HepG2 (cell line): ENCODE data around the gene NKD2. TPM values are rescaled to one million over a fixed set of nuclear protein-coding genes. Genes with fewer than 3 reads are reported as not detected.

ENCODE experiments used
- ATAC-seq: fragments of 200-7000 bp; cut with Tn5 transposase; 3 replicates; pipeline ENCODE4 v1.9.1; 2020; ENCODE audit warnings: mild to moderate bottlenecking, moderate library complexity
- BruUV-seq: library from RNA; stranded (reverse); fragments of 400-500 nt; replicated peaks from 2 replicates; lab custom pipeline; 2021; lab: Mats Ljungman, UMichigan
- CTCF ChIA-PET: fragments of 300-600 bp; formaldehyde crosslinking; extraction: SDS; loops from one replicate; lab custom pipeline; 2021; ENCODE audit warnings: low total read pairs, inconsistent platforms, low intra/inter-chr PET ratio; lab: Yijun Ruan, JAX
- POLR2A ChIA-PET: fragments of 350-600 bp; sonication (Branson Sonifier 250); formaldehyde crosslinking; loops from one replicate; lab custom pipeline; 2020; ENCODE audit warnings: antibody characterized with exemption, inconsistent platforms; lab: Yijun Ruan, JAX
- DNase-seq: peaks from one replicate; pipeline ENCODE4 v3.0.0-alpha.2; 2015; ENCODE audit warnings: low spot score
- FAIRE-seq: peaks from 3 replicates; lab custom pipeline; 2011; peaks lifted over from hg19 to GRCh38; lab: Jason Lieb, UNC
- H2AFZ ChIP-seq: one replicate; pipeline ENCODE4 v1.6.1; 2011; ENCODE audit warnings: low read length, inconsistent platforms
- H3K27ac ChIP-seq: fragments of 300-600 bp; 3 replicates; pipeline ENCODE4 v1.8.0; 2011; ENCODE audit warnings: mixed run types, mild to moderate bottlenecking, mixed read lengths, low read length, inconsistent platforms; ENCODE audit not compliant: insufficient read depth; ENCODE audit errors: extremely low read length
- H3K27me3 ChIP-seq, 2 experiments: fragments of 200-600 bp in 1 of 2; 2 replicates in 1 of 2; 3 replicates in 1 of 2; pipeline versions ENCODE4 v1.6.0 to v1.8.0; 2011; ENCODE audit warnings: low read length in 2 of 2, mild to moderate bottlenecking in 2 of 2, moderate library complexity in 2 of 2, inconsistent platforms in 1 of 2; ENCODE audit not compliant: insufficient read depth in 2 of 2, control insufficient read depth in 1 of 2
- H3K36me3 ChIP-seq, 2 experiments: fragments of 200-600 bp in 1 of 2; replicated peaks in 1 of 2; 2 replicates in 1 of 2; 3 replicates in 1 of 2; pipeline versions ENCODE4 v1.5.1 to v1.8.0; 2011; ENCODE audit warnings: low read length in 2 of 2, inconsistent platforms in 1 of 2; ENCODE audit not compliant: insufficient read depth in 2 of 2, control insufficient read depth in 1 of 2
- H3K4me1 ChIP-seq: 2 replicates; pipeline ENCODE4 v1.5.1; 2012; ENCODE audit warnings: low read length, inconsistent platforms; ENCODE audit not compliant: insufficient read depth
- H3K4me2 ChIP-seq: 2 replicates; pipeline ENCODE4 v1.6.0; 2011; ENCODE audit warnings: low read depth, low read length, inconsistent platforms
- H3K4me3 ChIP-seq, 3 experiments: fragments of 200-600 bp in 1 of 3; sonication (generic), shearing (Covaris generic) in 1 of 3; replicated peaks in 1 of 3; 2 replicates each; pipeline ENCODE4 v1.5.1; 2011 to 2016; ENCODE audit warnings: low read length in 3 of 3, inconsistent platforms in 2 of 3, low read depth in 2 of 3, mild to moderate bottlenecking in 2 of 3, control low read depth in 1 of 3, mixed read lengths in 1 of 3; ENCODE audit not compliant: insufficient read depth in 1 of 3
- H3K79me2 ChIP-seq: one replicate; pipeline ENCODE4 v1.6.1; 2011; ENCODE audit warnings: low read length, inconsistent platforms; ENCODE audit not compliant: insufficient read depth
- H3K9ac ChIP-seq: 2 replicates; pipeline ENCODE4 v1.6.0; 2011; ENCODE audit warnings: mild to moderate bottlenecking, low read depth, low read length, inconsistent platforms; ENCODE audit not compliant: insufficient read depth
- H3K9me3 ChIP-seq: 2 replicates; pipeline ENCODE4 v1.5.1; 2012; ENCODE audit warnings: mild to moderate bottlenecking, low read length
- H4K20me1 ChIP-seq: 2 replicates; pipeline ENCODE4 v1.6.0; 2011; ENCODE audit warnings: inconsistent platforms, mild to moderate bottlenecking, low read length, moderate library complexity; ENCODE audit not compliant: insufficient read depth
- DDIT3 ChIP-seq: sonication (generic); formaldehyde crosslinking; IDR thresholded peaks from 2 replicates; pipeline ENCODE4 v1.4.0; 2020; ENCODE audit warnings: mild to moderate bottlenecking, missing genetic modification reagents
- MAFF ChIP-seq: IDR thresholded peaks from 2 replicates; pipeline ENCODE4 v1.6.1; 2011; ENCODE audit warnings: low read depth, low read length, improper control_type of control experiment
- MTA1 ChIP-seq: sonication (generic); formaldehyde crosslinking; IDR thresholded peaks from 2 replicates; pipeline ENCODE4 v1.4.0; 2020; ENCODE audit warnings: missing genetic modification reagents, mild to moderate bottlenecking, borderline replicate concordance
- MTERF4 ChIP-seq: sonication (generic); formaldehyde crosslinking; IDR thresholded peaks from 2 replicates; pipeline ENCODE4 v1.8.0; 2023; ENCODE audit warnings: mild to moderate bottlenecking, missing genetic modification reagents
- PHF5A ChIP-seq: IDR thresholded peaks from one replicate; pipeline ENCODE4 v1.6.1; 2018; ENCODE audit warnings: low read depth, missing genetic modification reagents; ENCODE audit not compliant: unreplicated experiment
- ZBTB37 ChIP-seq: sonication (generic); formaldehyde crosslinking; IDR thresholded peaks from 2 replicates; pipeline ENCODE4 v1.4.0; 2020; ENCODE audit warnings: mild to moderate bottlenecking, missing genetic modification reagents
- ZNF18 ChIP-seq: sonication (generic); formaldehyde crosslinking; IDR thresholded peaks from 2 replicates; pipeline ENCODE4 v1.8.0; 2022; ENCODE audit warnings: mild to moderate bottlenecking, missing genetic modification reagents; ENCODE audit not compliant: insufficient replicate concordance
- ZNF564 ChIP-seq: sonication (generic); formaldehyde crosslinking; IDR thresholded peaks from 2 replicates; pipeline ENCODE4 v1.8.1; 2023; ENCODE audit warnings: mild to moderate bottlenecking, missing genetic modification reagents
- WGBS: methylation state at CpG from one replicate; pipeline ENCODE4 v1.1.6; 2017; ENCODE audit warnings: low lambda C conversion rate; 5-methylcytosine and 5-hydroxymethylcytosine counted together
- in situ Hi-C: cut with HindIII; loops from 2 replicates; pipeline ENCODE4 v1.10.0; 2017; ENCODE audit warnings: low pct_unique_long_range_greater_than_20kb; ENCODE audit not compliant: extremely low pct_ligation_motif_present
- intact Hi-C: fragments of 100-400 bp; cut with micrococcal nuclease; formaldehyde crosslinking; loops from one replicate; pipeline ENCODE4 v1.10.0; 2022; ENCODE audit not compliant: unreplicated experiment
- polyA plus RNA-seq, 8 experiments: library from polyadenylated mRNA; depleted of rRNA in 3 of 8; stranded (reverse) in 7 of 8; unstranded in 1 of 8; fragments of >200 nt; fragmentation: Illumina TruSeq in 4 of 8; extraction: Trizol in 4 of 8; gene quantifications; 2 replicates each; pipeline versions ENCODE4 v1.2.1 to v1.2.3, GENCODE V29; 2011 to 2016; ENCODE audit warnings: low read depth in 4 of 8, missing spikeins in 1 of 8, mixed read lengths in 1 of 8; ENCODE audit not compliant: insufficient read depth in 1 of 8
- total RNA-seq, 5 experiments: library from RNA; depleted of rRNA; stranded (reverse); fragments of >200 nt; fragmentation: Illumina TruSeq; extraction: Trizol; gene quantifications; 2 replicates each; pipeline ENCODE4 v1.2.3, GENCODE V29; 2016; ENCODE audit warnings: low read depth in 1 of 5

Gene NKD2
- total and polyA plus RNA-seq, 2 of the 13 experiments (the other 11 are each of a cell fraction or from before 2014, with no cell fraction given) = 0.53 to 0.82 TPM

- intact Hi-C loops = no loop called here
- Histone ChIP-seq H3K4me2 (no peak overlapping the region), H3K9ac (no peak overlapping the region), H3K36me3 (peaks cover 21 to 61% of the 10 kb centered on the region in 2 experiments; a peak in 4 of 5 replicates), H3K9me3 (no peaks in the 10 kb centered on the region), H3K79me2 (no peaks in the 10 kb centered on the region), H3K27me3 (no peaks in the 10 kb centered on the region), H3K27ac (no peak overlapping the region), H3K4me1 (no peaks in the 10 kb centered on the region), H2AFZ (no peak overlapping the region), H4K20me1 (no peaks in the 10 kb centered on the region), H3K4me3 (no peak overlapping the region)
- no peak for FAIRE-seq
- no peak for ATAC-seq
- POLR2A ChIA-PET = no interaction called here
- WGBS = 98% methylated on average over 11 of the region's 12 CpGs
- TF ChIP-seq DDIT3 (CRISPR knock-in tag) (no peak), PHF5A (no peak), ZBTB37 (CRISPR knock-in tag) (no peak), ZNF18 (no peak), MAFF (no peak), MTERF4 (CRISPR knock-in tag) (no peak), ZNF564 (CRISPR knock-in tag) (no peak), MTA1 (CRISPR knock-in tag) (no peak)
- in situ Hi-C loops = loop anchor here (5.0 kb wide), 1 partner anchor 36 kb away; no protein-coding TSS in a partner anchor
- no TSS peak for BruUV-seq
- CTCF ChIA-PET = no interaction called here
- DNase-seq = no peak
Measured at GRCh38 chr5:1066676-1067075, 58.1 kb downstream of the NKD2 start.
